ENCODE results near the gene TMEM182. TPM values are rescaled to one million over a fixed set of nuclear protein-coding genes. Genes with fewer than 3 reads are reported as not detected.

The TMEM182 gene
- total and polyA plus RNA-seq, 9 of the 15 experiments (the other 6 are each of a cell fraction or from before 2014, with no cell fraction given), result 5.2 to 11.4 (median 7.5) TPM

GRCh38 chr2:102815285-102815684, 53.5 kb downstream of the TMEM182 start (continued):
- TF ChIP-seq UBTF (IDR thresholded peaks at IDR 0.05; ENCODE audit: borderline replicate concordance in 1 of 2, low read depth in 2 of 2, low read length in 2 of 2), result no peak
- TF ChIP-seq, protein P1, sequence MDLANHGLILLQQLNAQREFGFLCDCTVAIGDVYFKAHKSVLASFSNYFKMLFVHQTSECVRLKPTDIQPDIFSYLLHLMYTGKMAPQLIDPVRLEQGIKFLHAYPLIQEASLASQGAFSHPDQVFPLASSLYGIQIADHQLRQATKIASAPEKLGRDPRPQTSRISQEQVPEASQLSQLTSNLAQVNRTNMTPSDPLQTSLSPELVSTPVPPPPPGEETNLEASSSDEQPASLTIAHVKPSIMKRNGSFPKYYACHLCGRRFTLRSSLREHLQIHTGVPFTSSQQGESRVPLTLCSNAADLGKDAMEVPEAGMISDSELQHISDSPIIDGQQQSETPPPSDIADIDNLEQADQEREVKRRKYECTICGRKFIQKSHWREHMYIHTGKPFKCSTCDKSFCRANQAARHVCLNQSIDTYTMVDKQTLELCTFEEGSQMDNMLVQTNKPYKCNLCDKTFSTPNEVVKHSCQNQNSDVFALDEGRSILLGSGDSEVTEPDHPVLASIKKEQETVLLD (IDR thresholded peaks at IDR 0.05), result no peak
- TF ChIP-seq CEBPZ (IDR thresholded peaks at IDR 0.05; ENCODE audit: borderline replicate concordance, low read depth, low read length), result no peak

Data from K562 (cell line).